Measurements from ENCODE around the gene GLMP. TPM values are rescaled to one million over a fixed set of nuclear protein-coding genes. Genes with fewer than 3 reads are reported as not detected.

GLMP gene
- total RNA-seq, 1 experiment from 2014 or later: 60.3 TPM

DNA sequence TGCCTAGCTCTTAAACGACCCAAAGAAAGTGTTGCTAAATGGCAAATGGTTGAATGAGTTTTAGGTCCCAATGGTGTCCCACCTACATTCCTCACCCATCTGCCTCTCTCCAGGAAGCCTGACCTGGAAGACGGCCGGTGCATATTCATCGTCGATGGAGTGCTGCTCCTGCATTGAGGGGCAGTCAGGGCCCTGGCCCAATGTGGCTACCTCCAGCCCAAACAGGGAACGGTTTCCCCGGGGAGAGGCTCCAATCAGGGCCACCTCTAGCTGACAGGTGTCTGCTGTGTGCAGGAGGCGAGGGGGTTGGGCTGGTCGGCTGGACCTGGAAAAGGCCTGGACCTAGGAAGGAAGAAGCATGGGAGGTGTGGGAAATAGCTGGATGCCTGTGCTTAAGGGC lies 1.6 kb downstream of the GLMP start:
- Mint-ChIP-seq H3K4me3 (no peak overlapping the region), H3K36me3 (no peaks in the 10 kb centered on the region), H3K4me1 (peaks cover 7% of the 10 kb centered on the region), H3K27ac (no peak overlapping the region), H3K9me3 (no peaks in the 10 kb centered on the region), H3K27me3 (ENCODE audit: low read depth) (no peaks in the 10 kb centered on the region; the same call in 1 of the 2 replicates)
- TF ChIP-seq ZNF121 (CRISPR knock-in tag; IDR thresholded peaks at IDR 0.05) (no peak), IRF2 (CRISPR knock-in tag; IDR thresholded peaks at IDR 0.05; ENCODE audit: borderline replicate concordance, low read depth) (no peak), FOXP4 (CRISPR knock-in tag; IDR thresholded peaks at IDR 0.05) (no peak), KAT7 (CRISPR knock-in tag; IDR thresholded peaks at IDR 0.05; ENCODE audit: borderline replicate concordance) (no peak), TEAD1 (CRISPR knock-in tag; IDR thresholded peaks at IDR 0.05) (no peak), NFYB (CRISPR knock-in tag; conservative IDR thresholded peaks at IDR 0.05; ENCODE audit: low read depth) (no peak), TP53 (CRISPR knock-in tag; IDR thresholded peaks at IDR 0.05) (no peak), CREB1 (CRISPR knock-in tag; IDR thresholded peaks at IDR 0.05) (no peak), ESRRA (CRISPR knock-in tag; IDR thresholded peaks at IDR 0.05; ENCODE audit: borderline replicate concordance) (no peak), JAZF1 (CRISPR knock-in tag; IDR thresholded peaks at IDR 0.05) (no peak), PRDM15 (CRISPR knock-in tag; IDR thresholded peaks at IDR 0.05) (no peak)
- POLR2A ChIA-PET: no interaction called here
- DNase-seq (ENCODE audit: low spot score): no peak
- ATAC-seq: no peak
- CTCF ChIA-PET: interaction anchor here (1.5 kb wide), 2 partner anchors 12 to 66 kb away, joined by 3 to 4 read pairs; partner anchors contain the start of gene SMG5

DNA sequence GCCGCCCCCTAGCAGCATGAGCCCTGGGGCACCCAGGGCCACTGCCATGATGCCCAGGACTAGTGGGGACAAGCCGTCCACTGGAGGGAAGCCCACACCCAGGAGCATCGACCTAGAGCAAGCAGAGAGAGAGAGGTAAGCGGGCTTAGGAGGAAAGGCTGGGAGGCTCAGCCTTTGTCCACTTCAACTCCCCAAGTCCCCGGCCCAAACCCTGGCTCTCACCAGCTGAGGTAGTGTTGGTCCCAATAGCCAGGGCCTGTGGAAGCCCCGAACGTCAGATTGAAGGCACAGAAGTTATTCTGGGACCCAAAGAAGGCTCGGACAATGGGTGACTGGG lies 2.4 kb downstream of the GLMP start:
- ATAC-seq: no peak
- no peaks in the 10 kb centered on the region for H3K27me3 Mint-ChIP-seq (ENCODE audit: low read depth)
- no peak for DNase-seq (ENCODE audit: low spot score)
- CTCF ChIA-PET: interaction anchor here (1.5 kb wide), 1 partner anchor 11 kb away, joined by 4 read pairs; the partner anchor contains the start of gene SMG5
- no peaks in the 10 kb centered on the region for H3K9me3 Mint-ChIP-seq
- H3K27ac Mint-ChIP-seq: no peak overlapping the region
- TF ChIP-seq, protein P1, sequence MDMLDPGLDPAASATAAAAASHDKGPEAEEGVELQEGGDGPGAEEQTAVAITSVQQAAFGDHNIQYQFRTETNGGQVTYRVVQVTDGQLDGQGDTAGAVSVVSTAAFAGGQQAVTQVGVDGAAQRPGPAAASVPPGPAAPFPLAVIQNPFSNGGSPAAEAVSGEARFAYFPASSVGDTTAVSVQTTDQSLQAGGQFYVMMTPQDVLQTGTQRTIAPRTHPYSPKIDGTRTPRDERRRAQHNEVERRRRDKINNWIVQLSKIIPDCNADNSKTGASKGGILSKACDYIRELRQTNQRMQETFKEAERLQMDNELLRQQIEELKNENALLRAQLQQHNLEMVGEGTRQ (CRISPR knock-in tag; IDR thresholded peaks at IDR 0.05): no peak
- TF ChIP-seq NR2C2 (CRISPR knock-in tag; IDR thresholded peaks at IDR 0.05): no peak
- no peak for TF ChIP-seq EMX1 (CRISPR knock-in tag; IDR thresholded peaks at IDR 0.05)
- no peak for TF ChIP-seq IRF2 (CRISPR knock-in tag; IDR thresholded peaks at IDR 0.05; ENCODE audit: borderline replicate concordance, low read depth)
- no peak for TF ChIP-seq JAZF1 (CRISPR knock-in tag; IDR thresholded peaks at IDR 0.05)
- no peak for TF ChIP-seq RELA (CRISPR knock-in tag; IDR thresholded peaks at IDR 0.05; ENCODE audit: borderline replicate concordance)
- TF ChIP-seq NFYB (CRISPR knock-in tag; conservative IDR thresholded peaks at IDR 0.05; ENCODE audit: low read depth): no peak
- no peak for TF ChIP-seq ZNF416 (CRISPR knock-in tag; IDR thresholded peaks at IDR 0.05)
- peaks cover 7% of the 10 kb centered on the region for H3K4me1 Mint-ChIP-seq
- no peaks in the 10 kb centered on the region for H3K36me3 Mint-ChIP-seq
- POLR2A ChIA-PET: no interaction called here
- H3K4me3 Mint-ChIP-seq: no peak overlapping the region
